Colonic mucosa (tissue), 4 donors: ENCODE results near the gene CFAP61. TPM values are rescaled to one million over a fixed set of nuclear protein-coding genes. Genes with fewer than 3 reads are reported as not detected.

Source experiments
- DNase-seq: peaks from one replicate; pipeline ENCODE4 v3.0.0-alpha.2; 2020
- H3K27ac ChIP-seq: fragments of 200-600 bp; one replicate; pipeline ENCODE4 v1.8.0; 2021
- H3K27me3 ChIP-seq: fragments of 200-600 bp; one replicate; pipeline ENCODE4 v1.8.0; 2021
- H3K36me3 ChIP-seq: fragments of 200-600 bp; one replicate; pipeline ENCODE4 v1.8.0; 2021
- H3K4me1 ChIP-seq: fragments of 200-600 bp; one replicate; pipeline ENCODE4 v1.8.0; 2021; ENCODE audit warnings: mild to moderate bottlenecking
- H3K4me3 ChIP-seq: fragments of 200-600 bp; one replicate; pipeline ENCODE4 v1.8.0; 2021
- H3K9ac ChIP-seq, 2 donors: one replicate each; pipeline ENCODE4 v1.7.0; 2013; ENCODE audit warnings: control low read depth in 2 of 2, low read depth in 2 of 2, low read length in 2 of 2
- H3K9me3 ChIP-seq: fragments of 200-600 bp; one replicate; pipeline ENCODE4 v1.8.0; 2021
- CTCF ChIP-seq: fragments of 200-600 bp; IDR thresholded peaks from one replicate; pipeline ENCODE4 v1.8.0; 2022; ENCODE audit warnings: antibody characterized with exemption, mild to moderate bottlenecking
- intact Hi-C: fragments of 100-400 bp; cut with DNase I; formaldehyde crosslinking; loops from one replicate; pipeline ENCODE4 v1.14.1; 2022
- total RNA-seq, 2 donors: library from RNA; stranded (reverse); fragmentation: NEBNext Ultra II Directional in 1 of 2; extraction: Animal tissue kit (Norgen Biotek cat#: 25700) in 1 of 2; gene quantifications; one replicate each; pipeline ENCODE4 v1.2.1, GENCODE V29; 2021
- donor health status: healthy.
- donor health status: DM: no; HTN: no; CAD: no.
- donor health status: DM: no; HTN: no; CAD: no.

Gene CFAP61
- total RNA-seq, 2 donors from 2014 or later = 0.32 TPM; not detected in 1

- Histone ChIP-seq H3K9ac (no peak overlapping the region), H3K4me1 (no peaks in the 10 kb centered on the region), H3K36me3 (no peaks in the 10 kb centered on the region), H3K27me3 (no peaks in the 10 kb centered on the region), H3K27ac (no peak overlapping the region), H3K4me3 (no peak overlapping the region), H3K9me3 (no peaks in the 10 kb centered on the region)
- DNase-seq = no peak
- intact Hi-C loops = no loop called here
- TF ChIP-seq CTCF = no peak
Observed at GRCh38 chr20:20399531-20400500, 347.5 kb downstream of the CFAP61 start.

- DNase-seq = no peak
- H3K27ac ChIP-seq = no peak overlapping the region
- H3K9ac ChIP-seq = no peak overlapping the region
- no peaks in the 10 kb centered on the region for H3K27me3 ChIP-seq
- no peak overlapping the region for H3K4me3 ChIP-seq
- H3K9me3 ChIP-seq = no peaks in the 10 kb centered on the region
- no peak for TF ChIP-seq CTCF
- no peaks in the 10 kb centered on the region for H3K36me3 ChIP-seq
- intact Hi-C loops = no loop called here
- no peaks in the 10 kb centered on the region for H3K4me1 ChIP-seq
Observed at GRCh38 chr20:20401991-20402390, 349.7 kb downstream of the CFAP61 start.

GRCh38 chr20:20404633-20405032 lies 352.3 kb downstream of the CFAP61 start:
- Histone ChIP-seq H3K9me3 (no peaks in the 10 kb centered on the region), H3K36me3 (no peaks in the 10 kb centered on the region), H3K27ac (no peak overlapping the region), H3K4me1 (no peaks in the 10 kb centered on the region), H3K4me3 (no peak overlapping the region), H3K9ac (no peak overlapping the region), H3K27me3 (no peaks in the 10 kb centered on the region)
- intact Hi-C loops = no loop called here
- DNase-seq = no peak
- no peak for TF ChIP-seq CTCF

GRCh38 chr20:20405623-20406022 lies 353.3 kb downstream of the CFAP61 start:
- Histone ChIP-seq H3K27ac (no peak overlapping the region), H3K4me1 (no peaks in the 10 kb centered on the region), H3K36me3 (no peaks in the 10 kb centered on the region), H3K9me3 (no peaks in the 10 kb centered on the region), H3K9ac (no peak overlapping the region), H3K4me3 (no peak overlapping the region), H3K27me3 (no peaks in the 10 kb centered on the region)
- intact Hi-C loops = no loop called here
- DNase-seq = no peak
- TF ChIP-seq CTCF = no peak

- no peak overlapping the region for H3K27ac ChIP-seq
- intact Hi-C loops = no loop called here
- H3K36me3 ChIP-seq = no peaks in the 10 kb centered on the region
- H3K27me3 ChIP-seq = no peaks in the 10 kb centered on the region
- DNase-seq = no peak
- no peak overlapping the region for H3K9ac ChIP-seq
- TF ChIP-seq CTCF = no peak
- H3K9me3 ChIP-seq = no peaks in the 10 kb centered on the region
- H3K4me1 ChIP-seq = no peaks in the 10 kb centered on the region
- no peak overlapping the region for H3K4me3 ChIP-seq
Observed at GRCh38 chr20:20406306-20406705, 354.0 kb downstream of the CFAP61 start.
